ENCODE data around the gene BRD7. TPM values are rescaled to one million over a fixed set of nuclear protein-coding genes. Genes with fewer than 3 reads are reported as not detected.
"Not testable (repeated sequence)": the region's sequence is repeated elsewhere in the genome, so short reads cannot be mapped to it uniquely, and the experiment has no call there.

BRD7 gene
- total RNA-seq, 3 donors from 2014 or later, result 50.8 to 79.6 (median 56.1) TPM

DNA sequence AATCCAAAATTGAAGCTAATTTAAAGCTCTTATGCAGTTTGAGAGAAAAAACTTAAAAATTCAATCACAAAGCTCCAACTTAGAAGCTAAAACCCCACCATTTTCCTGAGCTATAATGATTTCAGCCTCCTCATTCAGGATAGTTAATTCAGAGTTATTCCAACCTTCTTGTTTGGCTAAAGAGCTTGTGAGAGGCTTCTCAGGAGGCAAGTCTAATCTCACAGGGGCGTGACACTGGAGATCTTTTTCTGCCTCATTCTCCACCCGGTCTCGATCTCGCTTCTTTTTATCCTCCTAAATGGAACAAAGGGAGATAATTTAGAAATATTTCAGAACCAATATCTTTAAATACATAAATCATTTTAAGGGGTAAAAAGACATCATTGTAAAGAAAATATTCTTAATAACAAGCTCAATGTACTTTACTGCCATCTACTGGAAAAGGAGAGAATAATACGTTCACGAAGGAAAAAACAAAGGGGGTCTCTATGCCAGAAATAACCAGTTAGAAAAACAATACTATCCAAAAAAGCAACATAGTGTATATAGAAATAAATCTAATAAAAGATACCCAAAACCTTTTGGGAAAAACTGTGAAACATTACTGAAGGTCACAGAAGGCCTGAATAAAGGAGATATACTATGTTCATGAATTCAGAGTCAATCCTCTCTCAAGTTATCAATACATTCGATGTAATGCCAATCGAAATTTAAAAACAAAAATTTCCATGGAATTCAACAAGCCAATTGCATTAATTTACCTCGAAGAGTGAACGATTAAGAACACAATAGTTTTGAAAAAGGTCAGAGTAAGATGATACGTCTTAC lies 13.9 kb downstream of the BRD7 start:
- no peak for ATAC-seq
- no peaks in the 10 kb centered on the region for H3K4me1 ChIP-seq (ENCODE audit: low read depth)
- no peak overlapping the region for H3K4me3 ChIP-seq
- no peaks in the 10 kb centered on the region for H3K36me3 ChIP-seq (ENCODE audit: low read depth)
- TF ChIP-seq, protein P1, sequence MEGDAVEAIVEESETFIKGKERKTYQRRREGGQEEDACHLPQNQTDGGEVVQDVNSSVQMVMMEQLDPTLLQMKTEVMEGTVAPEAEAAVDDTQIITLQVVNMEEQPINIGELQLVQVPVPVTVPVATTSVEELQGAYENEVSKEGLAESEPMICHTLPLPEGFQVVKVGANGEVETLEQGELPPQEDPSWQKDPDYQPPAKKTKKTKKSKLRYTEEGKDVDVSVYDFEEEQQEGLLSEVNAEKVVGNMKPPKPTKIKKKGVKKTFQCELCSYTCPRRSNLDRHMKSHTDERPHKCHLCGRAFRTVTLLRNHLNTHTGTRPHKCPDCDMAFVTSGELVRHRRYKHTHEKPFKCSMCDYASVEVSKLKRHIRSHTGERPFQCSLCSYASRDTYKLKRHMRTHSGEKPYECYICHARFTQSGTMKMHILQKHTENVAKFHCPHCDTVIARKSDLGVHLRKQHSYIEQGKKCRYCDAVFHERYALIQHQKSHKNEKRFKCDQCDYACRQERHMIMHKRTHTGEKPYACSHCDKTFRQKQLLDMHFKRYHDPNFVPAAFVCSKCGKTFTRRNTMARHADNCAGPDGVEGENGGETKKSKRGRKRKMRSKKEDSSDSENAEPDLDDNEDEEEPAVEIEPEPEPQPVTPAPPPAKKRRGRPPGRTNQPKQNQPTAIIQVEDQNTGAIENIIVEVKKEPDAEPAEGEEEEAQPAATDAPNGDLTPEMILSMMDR (IDR thresholded peaks at IDR 0.05), result no peak
- no peaks in the 10 kb centered on the region for H3K9me3 ChIP-seq
- no peak for DNase-seq
- intact Hi-C loops (cut with DNase I, micrococcal nuclease), result no loop called here

DNA sequence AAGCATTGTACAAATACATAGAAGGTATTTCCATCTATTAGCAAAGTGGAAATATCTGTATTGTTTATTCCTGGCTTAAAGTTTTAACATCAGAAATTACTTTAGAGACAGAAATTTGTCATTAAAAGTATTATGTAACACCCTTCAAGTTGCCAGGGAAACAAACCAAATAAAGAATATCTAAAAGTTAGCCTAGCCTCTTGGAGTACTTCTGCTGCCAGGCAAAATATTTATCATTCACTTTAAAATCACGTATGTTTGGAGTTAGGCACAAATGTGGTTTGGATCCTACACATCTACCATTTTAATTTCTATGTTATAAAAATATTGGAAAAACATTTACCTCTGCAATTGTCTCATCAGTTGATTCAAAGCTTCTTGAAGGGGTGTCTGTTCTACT lies 14.7 kb downstream of the BRD7 start:
- ATAC-seq (no peak), DNase-seq (no peak)
- intact Hi-C loops (cut with DNase I, micrococcal nuclease), result no loop called here
- Histone ChIP-seq H3K4me3 (no peak overlapping the region), H3K4me1 (ENCODE audit: low read depth) (no peaks in the 10 kb centered on the region), H3K36me3 (ENCODE audit: low read depth) (no peaks in the 10 kb centered on the region), H3K9me3 (no peaks in the 10 kb centered on the region)
- TF ChIP-seq, protein P1 (IDR thresholded peaks at IDR 0.05), result no peak

DNA sequence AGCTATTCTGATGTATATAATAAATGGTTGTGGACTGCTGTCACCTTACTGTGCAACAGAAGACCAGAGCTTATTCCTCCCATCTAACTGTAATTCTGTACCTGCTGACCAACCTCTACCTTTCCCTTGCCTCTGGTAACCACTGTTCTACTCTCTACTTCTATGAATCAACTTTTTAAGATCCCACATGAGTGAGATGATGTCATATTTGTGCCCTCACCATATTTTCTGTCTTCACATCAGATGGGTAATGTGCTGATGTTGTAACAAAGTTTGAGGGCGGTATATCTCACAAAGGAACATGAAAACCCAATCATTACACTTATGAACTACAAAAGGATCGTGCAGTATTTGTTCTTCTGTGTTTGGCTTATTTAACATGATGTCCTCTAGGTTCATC lies 16.8 kb downstream of the BRD7 start:
- no peak for ATAC-seq

DNA sequence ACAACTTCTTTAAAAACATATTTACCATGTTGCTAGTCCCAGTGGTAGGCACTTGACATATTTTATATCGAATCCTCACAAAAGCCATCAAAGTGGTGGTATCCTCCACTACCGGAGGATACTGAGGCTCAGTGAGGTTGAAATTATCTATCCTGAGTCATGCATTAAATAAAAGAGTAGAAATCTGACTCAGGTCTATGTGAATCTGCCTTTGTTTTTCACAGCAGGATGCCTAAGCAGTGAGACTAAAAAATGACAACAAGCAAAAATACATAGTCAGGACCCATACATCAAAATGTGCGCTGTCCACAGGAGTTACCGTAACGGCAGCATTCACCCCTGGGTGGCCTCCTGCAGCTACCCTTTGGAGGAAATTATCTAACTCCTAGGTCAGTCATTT lies 17.7 kb downstream of the BRD7 start:
- ATAC-seq (no peak), DNase-seq (no peak)
- intact Hi-C loops (cut with DNase I, micrococcal nuclease), result no loop called here
- Histone ChIP-seq H3K9me3 (no peaks in the 10 kb centered on the region), H3K4me3 (no peak overlapping the region), H3K4me1 (ENCODE audit: low read depth) (no peaks in the 10 kb centered on the region), H3K36me3 (ENCODE audit: low read depth) (no peaks in the 10 kb centered on the region)
- TF ChIP-seq, protein P1 (IDR thresholded peaks at IDR 0.05), result no peak

More for the DNA sequence above, 16.8 kb downstream of the BRD7 start:
- H3K4me1 ChIP-seq (ENCODE audit: low read depth), result no peaks in the 10 kb centered on the region
- H3K4me3 ChIP-seq, result no peak overlapping the region
- no peaks in the 10 kb centered on the region for H3K36me3 ChIP-seq (ENCODE audit: low read depth)
- H3K9me3 ChIP-seq, result no peaks in the 10 kb centered on the region
- TF ChIP-seq, protein P1 (IDR thresholded peaks at IDR 0.05), result no peak
- intact Hi-C loops (cut with DNase I, micrococcal nuclease), result no loop called here
- DNase-seq, result no peak

DNA sequence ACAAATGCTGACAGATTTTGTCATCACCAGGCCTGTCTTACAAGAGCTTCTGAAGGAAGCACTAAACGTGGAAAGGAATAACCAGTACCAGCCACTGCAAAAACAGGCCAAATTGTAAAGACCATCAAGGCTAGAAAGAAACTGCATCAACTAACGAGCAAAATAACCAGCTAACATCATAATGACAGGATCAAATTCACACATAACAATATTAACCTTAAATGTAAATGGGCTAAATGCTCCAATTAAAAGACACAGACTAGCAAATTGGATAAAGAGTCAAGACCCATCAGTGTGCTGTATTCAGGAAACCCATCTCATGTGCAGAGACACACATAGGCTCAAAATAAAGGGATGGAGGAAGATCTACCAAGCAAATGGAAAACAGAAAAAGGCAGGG lies 23.6 kb downstream of the BRD7 start:
- ATAC-seq; H3K9me3 ChIP-seq; H3K36me3 ChIP-seq (ENCODE audit: low read depth); DNase-seq; intact Hi-C loops (cut with DNase I, micrococcal nuclease); H3K4me1 ChIP-seq (ENCODE audit: low read depth); H3K4me3 ChIP-seq: not testable (repeated sequence)

DNA sequence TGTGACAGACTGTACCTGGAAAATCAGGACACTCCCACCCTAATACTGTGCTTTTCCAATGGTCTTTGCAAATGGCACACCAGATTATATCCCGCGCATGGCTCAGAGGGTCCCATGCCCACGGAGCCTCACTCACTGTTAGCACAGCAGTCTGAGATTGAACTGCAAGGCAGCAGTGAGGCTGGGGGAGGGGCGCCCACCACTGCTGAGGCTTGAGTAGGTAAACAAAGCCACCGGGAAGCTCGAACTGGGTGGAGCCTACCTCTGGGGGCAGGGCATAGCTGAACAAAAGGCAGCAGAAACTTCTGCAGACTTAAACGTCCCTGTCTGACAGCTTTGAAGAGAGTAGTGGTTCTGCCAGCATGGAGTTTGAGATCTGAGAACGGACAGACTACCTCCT lies 25.2 kb downstream of the BRD7 start:
- ATAC-seq; DNase-seq; H3K4me1 ChIP-seq (ENCODE audit: low read depth); H3K4me3 ChIP-seq; H3K36me3 ChIP-seq (ENCODE audit: low read depth); intact Hi-C loops (cut with DNase I, micrococcal nuclease); H3K9me3 ChIP-seq: not testable (repeated sequence)
